GM04504 (cell line): ENCODE data around the gene TNRC6B.

ENCODE experiments used
- DNase-seq: peaks from one replicate; pipeline ENCODE4 v3.0.0-alpha.2; 2012; ENCODE audit warnings: low read depth

Gene TNRC6B

DNA sequence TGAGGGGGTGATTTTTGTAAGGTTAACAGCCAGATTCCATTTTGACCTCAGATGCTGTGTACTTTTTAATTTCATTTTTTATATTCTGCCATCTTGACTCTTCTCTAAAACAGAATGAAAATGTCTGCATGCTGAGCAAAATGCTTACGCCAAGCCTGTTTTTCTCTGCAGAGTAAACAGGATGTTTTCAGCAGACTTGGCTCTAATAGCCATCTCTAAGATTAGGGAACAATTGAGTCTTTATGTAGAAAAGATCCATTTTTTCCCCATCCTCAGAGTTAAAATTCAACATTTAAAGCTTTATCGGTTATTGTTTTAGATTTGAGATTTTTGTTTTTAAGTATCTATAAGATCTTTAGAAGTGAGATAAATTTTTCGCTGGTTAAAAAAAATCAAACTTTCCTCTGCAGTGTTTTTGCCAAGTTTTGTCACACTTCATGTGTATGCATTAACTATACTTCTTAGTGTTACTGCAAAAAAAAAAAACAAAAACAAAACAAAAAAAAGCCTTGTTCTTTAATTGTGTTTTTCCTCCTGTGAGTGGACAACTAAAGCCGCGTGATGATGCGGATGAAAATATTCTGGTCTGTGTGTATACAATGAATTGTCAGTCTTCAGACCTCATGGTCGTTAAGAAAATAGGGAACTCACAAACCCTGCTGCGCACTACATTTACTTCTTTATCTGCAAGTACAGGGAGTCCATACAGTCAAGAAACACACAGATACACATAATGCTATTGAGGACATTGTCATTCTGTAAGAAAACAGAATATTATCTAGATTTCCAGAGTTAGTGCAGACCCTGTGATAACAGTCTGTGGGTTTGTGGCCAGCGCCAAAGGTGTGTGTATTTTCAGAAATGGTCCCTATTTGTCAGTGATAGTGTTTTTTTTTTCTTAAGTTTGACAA lies 151.1 kb downstream of the TNRC6B start:
- DNase-seq, result no peak

DNA sequence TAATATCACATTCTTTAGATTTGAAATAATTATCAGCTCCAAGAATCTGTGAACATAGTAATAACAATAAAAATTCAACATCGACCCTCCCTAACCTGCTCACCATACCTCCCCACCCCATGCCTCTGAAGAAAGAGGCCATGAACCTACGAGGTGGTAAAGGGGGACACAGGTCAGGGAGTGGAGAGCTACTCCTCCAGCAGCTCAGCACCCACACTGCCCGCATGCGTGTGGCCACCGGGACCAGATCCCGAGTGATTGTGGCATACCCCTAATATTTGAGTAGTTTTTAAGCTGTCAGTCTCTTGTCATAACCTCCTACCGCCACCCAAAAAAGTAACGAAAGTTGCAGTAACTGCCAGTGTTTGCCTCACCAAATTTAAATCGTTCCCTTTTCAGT lies 151.7 kb downstream of the TNRC6B start:
- no peak for DNase-seq

DNA sequence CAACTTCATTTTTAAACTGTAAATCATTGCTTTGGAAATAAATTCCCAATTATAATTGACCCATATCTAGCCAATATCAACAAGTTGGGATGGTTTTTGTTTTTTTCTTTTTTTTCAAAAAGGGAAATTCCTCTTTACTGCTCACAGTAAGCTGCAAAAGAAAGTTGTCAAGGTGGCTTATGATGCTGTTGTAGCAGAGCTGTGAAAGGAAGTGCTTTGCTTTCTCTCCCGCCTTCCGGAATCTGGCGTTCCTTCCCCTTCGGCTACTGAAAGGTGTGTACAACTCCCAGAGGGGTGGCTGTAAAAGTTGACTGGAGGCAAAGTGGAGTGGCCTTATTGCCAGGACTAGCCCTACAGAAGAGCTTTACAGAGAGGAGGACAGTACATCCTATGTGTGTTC lies 152.4 kb downstream of the TNRC6B start:
- no peak for DNase-seq

DNA sequence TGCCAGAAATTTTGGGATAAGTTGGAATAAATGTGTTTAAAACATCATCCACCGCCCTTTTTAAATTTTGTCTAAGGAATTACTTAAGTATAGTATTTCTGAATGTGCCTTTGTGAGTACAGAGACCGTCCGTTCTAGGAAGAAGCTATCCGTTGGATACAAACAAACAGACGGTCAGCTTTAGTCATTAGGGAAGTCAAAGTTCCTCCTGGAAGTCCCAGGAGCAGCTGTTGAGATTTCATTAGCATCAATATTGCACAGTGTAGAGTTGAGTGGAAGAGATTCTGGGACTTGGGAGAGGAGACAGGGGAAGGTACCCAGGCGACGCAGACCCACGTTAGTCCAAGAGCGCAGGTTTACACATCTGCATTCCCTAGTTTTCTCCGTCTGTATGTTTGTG lies 152.9 kb downstream of the TNRC6B start:
- DNase-seq, result no peak

DNA sequence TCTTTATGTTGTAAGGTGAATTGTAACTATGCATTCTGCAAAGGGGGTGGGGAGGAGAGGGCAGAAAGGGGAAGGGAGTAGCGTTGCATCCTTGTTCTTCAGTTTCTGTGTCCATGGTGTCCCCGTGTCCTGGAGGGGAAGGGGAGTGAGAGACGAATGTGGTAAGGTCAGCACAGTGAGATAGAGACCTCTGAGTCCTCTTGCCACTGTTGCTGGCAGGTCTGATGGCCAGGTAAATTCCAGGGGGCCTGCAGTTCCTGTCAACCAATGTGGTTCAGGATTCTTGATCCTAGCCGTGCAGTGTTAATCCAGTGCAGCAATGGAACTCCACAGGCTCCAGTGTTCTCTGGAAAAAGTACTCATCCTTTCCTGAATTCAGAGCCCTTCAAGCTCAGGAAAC lies 154.0 kb downstream of the TNRC6B start:
- no peak for DNase-seq

DNA sequence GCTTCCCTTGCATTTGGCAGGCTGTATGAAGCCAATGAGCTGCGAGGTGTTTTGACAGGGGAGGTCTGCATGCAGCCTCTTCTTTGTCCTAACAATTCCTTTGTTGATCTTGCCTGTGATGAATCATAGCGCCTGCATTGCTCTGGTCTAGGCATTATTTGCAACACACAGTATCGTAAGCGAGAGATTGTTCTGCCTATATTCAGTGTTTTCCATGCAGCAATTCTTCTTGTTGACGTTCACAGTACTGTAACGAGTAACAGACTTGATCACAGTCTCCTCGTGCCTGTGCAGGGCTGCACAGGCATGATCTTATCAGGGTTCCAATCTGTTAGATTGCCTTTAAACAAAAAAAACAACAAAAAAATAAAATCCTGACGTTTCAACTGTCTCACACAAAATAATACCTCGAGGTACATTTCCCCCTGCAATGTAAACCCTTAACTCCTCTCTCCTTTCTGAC lies 154.6 kb downstream of the TNRC6B start:
- no peak for DNase-seq

DNA sequence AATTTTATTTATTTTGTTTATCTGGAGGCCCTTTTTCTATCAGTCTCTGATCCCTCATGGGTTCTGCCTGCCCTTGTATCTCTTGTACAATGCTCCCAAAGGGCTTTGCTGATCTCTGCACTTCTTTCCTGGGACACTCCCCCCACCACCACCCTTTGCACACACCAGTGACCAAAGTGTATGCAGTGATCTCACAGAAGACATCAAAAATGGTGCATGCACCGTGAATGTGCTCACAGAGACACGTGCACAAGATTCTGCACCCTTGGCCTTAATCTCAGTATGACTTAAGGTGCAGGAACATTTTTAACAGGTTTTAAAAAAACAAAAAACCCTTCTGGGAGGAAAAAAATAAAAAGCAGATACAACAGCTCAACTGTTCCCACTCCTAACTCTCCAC lies 156.3 kb downstream of the TNRC6B start:
- no peak for DNase-seq

- DNase-seq, result no peak
Measured at GRCh38 chr22:40334899-40335298, 157.2 kb downstream of the TNRC6B start.

DNA sequence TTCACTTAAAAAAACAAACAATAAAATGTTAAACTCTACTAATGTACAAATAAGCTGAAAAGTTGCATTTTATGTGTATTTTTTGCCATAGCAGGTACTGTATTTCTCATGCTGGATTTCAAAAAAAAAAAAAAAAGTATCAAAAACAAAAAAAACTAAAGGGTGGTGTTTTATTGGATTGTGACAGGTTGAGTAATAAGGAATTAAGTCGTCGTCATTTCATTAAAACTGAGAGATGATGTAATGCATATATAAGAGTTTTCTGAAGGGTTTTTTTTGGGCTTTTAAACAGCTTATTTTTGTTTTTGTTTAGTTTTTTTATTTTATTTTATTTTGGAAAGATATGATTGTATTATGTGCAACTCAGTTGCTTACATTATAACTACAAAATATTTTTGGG lies 157.6 kb downstream of the TNRC6B start:
- no peak for DNase-seq

DNA sequence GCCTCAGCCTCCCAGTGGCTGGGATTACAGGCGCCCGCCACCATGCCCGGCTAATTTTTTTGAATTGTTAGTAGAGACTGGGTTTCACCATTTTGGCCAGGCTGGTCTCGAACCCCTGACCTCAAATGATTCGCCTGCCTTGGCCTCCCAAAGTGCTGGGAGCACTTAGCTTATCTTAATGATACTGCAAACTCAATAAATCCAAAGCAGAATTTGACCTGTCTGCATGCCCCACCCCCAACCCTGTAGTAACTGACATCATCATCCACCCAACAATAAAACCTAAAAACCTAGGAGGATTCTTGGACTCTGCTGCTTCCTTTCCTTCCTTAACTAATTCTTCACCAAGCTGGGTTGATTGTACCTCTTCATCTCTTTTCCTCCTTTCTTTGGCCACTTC lies 162.3 kb downstream of the TNRC6B start:
- no peak for DNase-seq

DNA sequence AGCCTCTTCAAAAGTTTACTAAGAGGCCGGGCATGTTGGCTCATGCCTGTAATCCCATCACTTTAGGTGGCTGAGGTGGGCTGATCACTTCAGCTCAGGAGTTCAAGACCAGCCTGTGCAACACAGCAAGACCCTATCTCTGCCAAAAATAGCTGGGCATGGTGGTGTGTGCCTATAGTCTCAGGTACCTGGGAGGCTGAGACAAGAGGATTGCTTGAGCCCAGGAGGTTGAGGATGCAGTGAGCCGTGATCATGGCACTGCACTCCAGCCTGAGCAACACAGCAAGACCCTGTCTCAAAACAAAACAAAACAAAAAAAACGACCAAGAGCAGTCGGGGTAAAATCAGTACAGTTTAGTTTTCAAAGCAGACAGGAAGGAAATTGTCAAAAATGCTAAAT lies 163.9 kb downstream of the TNRC6B start:
- no peak for DNase-seq

- no peak for DNase-seq
Measured at GRCh38 chr22:40342521-40342920, 164.8 kb downstream of the TNRC6B start.

DNA sequence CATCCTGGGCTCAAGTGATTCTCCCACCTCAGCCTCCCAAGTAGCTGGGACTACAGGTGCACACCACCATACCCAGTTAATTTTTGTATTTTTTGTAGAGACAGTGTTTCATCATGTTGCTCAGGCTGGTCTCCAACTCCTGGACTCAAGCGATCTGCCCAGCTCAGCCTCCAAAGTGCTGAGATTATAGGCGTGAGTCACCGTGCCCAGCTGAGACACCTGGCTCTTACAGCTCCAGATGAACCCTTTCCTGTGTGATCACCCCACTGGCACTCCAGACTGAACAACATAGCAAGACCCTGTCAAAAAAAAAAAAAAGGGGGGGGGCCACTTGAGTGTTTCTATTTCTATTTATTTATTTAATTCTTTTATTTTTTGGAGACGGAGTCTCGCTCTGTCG lies 167.5 kb downstream of the TNRC6B start:
- no peak for DNase-seq

GRCh38 chr22:40345815-40346184 lies 168.1 kb downstream of the TNRC6B start:
- DNase-seq, result no peak

DNA sequence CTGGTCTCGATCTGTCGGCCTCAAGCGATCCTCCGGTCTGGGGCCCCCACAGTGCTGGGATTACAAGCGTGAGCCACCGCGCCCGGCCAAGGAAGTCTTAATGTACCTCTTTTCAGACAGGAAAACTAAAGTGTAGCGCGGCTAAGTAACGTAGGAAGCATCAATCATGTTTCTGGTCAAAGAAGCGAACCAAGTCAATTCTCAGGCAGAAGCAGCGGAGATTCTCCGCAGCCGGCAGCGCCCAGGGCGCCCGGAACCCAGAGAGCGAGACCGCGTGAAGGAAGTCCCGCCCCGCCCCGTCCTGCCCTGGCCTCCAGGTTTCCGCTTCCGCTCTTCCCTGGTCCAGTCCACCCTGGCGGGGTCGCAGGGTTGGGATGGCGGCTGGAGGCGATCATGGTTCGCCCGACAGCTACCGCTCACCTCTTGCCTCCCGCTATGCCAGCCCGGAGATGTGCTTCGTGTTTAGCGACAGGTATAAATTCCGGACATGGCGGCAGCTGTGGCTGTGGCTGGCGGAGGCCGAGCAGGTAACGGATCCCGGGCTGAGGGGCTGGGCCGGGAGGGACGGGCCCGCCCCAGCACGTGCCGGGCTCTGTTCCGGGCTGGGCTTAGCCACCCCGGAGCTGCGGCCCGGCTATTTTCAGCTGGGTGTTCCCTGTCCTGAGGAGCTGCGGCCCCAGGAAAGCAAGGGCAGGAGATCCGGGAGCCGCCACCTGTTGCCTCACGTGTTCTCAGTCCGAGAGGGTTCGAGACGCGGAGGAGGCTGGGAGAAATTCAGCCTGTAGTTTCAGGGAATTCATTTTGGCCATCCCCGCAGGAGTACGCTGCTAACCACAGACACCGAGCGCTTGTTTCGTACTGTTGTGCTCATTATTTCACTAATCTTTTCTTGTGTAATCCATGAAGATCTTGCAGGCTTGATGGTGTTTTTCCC lies 168.7 kb downstream of the TNRC6B start, which contains the start of gene ADSL:
Gene ADSL (plus strand): TSS at position 316 of the 934 bp plus-strand sequence. CDS start 59 bp downstream, at position 375.
- peak; percentile 70 for DNase-seq

- DNase-seq, result no peak
Measured at GRCh38 chr22:40347300-40347699, 169.6 kb downstream of the TNRC6B start.

DNA sequence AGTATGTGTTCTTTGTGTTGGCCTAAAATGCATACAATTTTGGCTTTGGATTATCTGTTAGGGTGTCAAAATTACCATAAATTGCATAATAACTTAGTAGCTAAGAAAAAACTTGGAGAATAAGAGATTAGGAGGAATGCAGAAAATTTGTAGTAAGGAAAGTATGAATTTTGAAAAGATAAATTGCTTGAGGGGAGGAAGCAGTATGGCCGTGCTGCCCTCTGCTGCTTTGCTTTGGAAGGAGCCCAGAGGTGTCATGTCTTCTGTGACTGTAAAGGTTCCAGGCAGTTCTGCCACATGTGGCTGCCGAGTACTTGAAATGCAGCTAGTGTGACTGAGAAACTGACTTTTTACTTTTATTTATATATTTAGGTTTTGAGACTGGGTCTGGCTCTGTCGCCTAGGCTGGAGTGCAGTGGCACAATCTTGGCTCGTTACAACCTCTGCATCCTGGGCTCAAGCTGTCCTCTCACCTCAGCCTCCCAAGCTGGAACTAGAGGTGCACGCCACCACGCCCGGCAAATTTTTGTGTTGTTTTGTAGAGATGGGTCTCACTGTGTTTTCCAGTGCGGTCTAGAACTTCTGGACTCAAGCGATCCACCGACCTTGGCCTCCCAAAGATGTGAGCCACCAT lies 170.4 kb downstream of the TNRC6B start:
- no peak for DNase-seq

GRCh38 chr22:40352763-40353162 lies 175.0 kb downstream of the TNRC6B start:
- DNase-seq, result no peak

DNA sequence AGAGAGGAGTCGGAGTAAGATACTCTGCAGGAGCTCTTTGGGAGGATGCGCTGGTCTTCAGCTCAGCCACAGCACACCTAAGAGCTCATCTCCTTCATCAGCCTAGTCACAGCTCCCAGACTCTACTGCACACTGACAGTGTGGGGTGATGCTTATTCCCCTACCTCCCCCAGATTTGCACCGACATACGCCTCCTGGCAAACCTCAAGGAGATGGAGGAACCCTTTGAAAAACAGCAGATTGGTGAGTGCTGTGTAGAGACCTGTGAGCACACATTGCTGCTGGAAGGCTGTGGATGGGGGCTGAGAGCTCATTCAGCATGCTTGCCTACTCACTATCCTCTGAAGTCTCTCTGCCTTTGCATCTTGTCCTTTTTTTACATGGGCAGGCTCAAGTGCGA lies 183.4 kb downstream of the TNRC6B start:
- no peak for DNase-seq

DNA sequence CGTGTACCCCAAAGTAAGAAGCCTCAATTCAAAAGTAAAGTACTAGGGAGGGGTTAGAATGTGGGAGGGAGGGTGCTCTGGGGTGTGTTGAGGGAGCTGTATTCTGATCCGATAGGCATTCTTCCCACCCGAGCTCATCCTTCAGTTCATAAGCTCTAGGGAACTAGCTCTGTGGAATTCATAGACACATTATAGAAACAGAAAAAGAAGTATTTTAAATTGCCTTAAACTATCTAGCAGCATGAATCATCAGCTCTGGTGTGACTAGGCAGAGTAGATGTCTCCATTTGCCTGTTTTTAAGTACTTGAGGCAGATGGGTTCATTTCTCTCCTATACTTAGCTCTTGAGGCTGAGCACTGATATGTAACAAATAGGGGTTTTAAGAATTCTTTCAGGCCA lies 185.3 kb downstream of the TNRC6B start:
- peak; percentile 42 for DNase-seq

DNA sequence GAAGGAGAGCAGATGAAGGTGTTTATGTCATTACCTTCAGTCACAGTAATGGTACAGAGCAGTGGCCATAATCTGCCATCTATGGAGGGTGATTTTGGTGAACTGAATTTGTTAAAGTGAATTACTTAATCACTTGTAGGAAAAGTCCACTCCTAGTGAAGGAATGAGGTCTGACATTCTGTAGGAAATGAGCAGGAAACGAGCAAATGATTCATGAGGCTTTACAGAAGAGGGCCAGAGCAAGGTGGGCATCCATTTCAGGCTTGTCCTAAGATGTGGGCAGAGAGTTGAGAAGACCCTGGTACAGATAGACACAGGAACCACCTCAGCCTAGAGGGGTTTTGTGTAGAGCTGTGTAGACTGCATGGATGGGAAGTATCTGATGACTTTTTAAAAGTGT lies 186.7 kb downstream of the TNRC6B start:
- DNase-seq, result no peak

GRCh38 chr22:40366068-40366467 lies 188.3 kb downstream of the TNRC6B start:
- no peak for DNase-seq
